HG03378 (cell line): ENCODE data around the gene CRIP1.

ENCODE experiments used
- ATAC-seq: cut with Tn5 transposase; IDR thresholded peaks from one replicate; pipeline ENCODE4 v1.9.1; 2021; ENCODE audit warnings: mild to moderate bottlenecking, moderate library complexity; ENCODE audit not compliant: unreplicated experiment

Gene CRIP1

DNA sequence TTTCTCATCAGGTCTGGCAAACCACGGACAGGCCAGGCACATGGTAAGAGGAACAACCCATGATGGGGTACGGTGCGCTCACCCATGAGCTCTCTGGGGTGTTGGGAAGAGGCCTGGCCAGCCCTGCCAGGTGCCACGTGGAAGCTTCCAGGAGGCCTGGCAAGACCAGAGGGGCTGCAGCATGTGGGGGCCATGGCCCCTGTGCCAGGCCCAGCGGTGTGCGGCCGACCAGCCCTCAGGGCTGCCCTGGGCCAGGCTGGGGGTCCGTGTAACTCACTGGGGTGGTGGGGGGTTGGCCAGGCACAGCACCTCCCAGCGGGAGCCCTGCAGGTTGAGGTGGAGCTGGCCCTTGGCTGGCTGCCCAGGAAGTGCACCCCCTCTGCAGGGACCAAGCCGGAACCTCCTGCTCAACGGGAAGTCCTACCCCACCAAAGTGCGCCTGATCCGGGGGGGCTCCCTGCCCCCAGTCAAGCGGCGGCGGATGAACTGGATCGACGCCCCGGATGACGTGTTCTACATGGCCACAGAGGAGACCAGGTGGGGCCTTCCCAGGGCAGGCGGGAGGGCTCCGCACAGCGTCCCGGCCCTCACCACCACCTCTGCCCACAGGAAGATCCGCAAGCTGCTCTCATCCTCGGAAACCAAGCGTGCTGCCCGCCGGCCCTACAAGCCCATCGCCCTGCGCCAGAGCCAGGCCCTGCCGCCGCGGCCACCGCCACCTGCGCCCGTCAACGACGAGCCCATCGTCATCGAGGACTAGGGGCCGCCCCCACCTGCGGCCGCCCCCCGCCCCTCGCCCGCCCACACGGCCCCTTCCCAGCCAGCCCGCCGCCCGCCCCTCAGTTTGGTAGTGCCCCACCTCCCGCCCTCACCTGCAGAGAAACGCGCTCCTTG is 17.0 kb upstream of the CRIP1 start:
- ATAC-seq: no peak

DNA sequence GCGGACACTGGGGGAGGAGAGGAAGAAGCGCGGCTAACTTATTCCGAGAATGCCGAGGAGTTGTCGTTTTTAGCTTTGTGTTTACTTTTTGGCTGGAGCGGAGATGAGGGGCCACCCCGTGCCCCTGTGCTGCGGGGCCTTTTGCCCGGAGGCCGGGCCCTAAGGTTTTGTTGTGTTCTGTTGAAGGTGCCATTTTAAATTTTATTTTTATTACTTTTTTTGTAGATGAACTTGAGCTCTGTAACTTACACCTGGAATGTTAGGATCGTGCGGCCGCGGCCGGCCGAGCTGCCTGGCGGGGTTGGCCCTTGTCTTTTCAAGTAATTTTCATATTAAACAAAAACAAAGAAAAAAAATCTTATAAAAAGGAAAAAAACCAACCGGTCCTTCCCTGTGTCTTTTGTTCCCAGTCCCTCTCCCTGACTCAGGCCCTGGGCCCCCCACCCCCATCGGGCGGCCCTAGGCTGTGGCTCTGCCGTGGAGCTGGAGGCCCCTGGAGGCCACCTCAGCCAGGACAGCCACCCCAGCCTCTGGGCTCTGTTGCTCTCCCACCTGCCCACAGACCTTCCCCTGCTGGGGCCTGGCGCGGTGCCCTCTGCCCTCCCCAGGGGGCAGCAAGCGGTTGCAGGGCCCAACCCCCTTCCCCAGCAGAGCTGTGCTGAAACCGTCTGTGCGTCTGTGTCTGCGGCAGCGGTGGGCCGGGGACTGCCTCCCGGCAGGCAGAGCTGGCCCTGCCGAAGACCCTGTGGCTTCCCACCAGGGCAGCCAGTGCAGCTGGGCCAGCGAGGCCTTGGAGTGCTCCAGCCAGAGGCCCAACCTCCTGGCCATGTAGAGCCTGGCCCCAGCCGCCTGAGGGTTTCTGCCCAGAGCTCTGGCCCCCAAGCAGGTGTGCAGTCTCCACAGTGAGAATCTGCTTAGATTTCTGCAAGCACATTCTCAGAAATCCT is 16.1 kb upstream of the CRIP1 start:
- no peak for ATAC-seq

DNA sequence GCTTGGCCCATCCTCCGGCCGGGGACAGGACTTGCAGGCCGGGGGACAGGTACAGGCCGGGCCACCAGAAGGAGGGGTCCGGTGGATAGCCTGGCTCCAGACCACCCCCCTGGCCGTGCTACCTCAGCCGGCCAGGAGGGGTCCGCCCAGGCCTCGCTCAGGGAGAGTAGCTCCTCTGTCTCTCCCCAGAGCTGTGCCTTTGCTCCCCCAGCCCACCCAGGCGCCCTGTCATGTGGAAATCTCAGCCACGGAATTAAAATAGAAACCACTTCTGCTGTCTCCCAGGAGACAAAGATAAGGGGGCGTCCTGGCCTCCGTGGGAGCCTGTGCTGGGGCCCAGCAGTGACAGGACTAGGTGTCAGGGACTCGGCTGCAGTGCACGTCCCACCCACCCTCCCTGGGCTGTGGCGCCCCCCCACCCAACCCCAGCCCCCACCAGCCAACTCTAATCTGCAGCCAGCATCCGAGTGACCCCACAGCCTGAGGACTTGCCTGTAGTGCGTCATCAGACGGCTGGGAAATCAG is 15.3 kb upstream of the CRIP1 start:
- no peak for ATAC-seq

DNA sequence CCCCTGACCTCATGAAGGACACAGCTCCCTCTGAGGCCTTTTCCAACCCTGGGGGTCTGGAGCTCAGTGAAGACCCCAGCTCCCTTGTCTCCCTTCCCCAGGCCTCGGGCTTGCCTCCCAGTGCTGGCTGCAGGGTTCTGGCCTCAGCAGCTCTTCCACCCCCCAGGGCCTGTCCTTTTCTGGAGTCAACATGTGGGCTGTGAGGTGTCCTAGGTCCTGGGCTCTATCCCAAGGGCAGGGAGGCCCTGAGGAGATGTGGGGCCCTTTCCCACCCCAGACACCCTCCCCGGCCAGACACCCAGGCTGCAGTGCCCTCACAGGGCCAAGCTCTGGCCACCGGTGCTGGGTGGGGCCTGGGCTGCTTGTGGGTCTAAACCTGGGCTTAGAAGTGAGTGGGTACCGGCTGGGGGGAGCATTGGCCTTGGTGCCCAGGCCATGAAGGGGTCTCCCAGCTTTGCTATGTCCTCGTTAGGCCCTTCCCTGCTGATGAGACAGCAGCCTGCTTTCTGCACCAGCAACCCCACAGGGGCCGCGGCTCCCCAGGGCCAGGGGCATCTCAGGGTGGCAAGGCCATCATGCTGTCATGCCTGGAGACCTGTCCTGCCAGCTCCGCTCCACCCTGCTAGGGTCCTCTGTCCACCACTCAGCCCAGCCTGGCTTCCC is 14.7 kb upstream of the CRIP1 start:
- ATAC-seq: no peak

DNA sequence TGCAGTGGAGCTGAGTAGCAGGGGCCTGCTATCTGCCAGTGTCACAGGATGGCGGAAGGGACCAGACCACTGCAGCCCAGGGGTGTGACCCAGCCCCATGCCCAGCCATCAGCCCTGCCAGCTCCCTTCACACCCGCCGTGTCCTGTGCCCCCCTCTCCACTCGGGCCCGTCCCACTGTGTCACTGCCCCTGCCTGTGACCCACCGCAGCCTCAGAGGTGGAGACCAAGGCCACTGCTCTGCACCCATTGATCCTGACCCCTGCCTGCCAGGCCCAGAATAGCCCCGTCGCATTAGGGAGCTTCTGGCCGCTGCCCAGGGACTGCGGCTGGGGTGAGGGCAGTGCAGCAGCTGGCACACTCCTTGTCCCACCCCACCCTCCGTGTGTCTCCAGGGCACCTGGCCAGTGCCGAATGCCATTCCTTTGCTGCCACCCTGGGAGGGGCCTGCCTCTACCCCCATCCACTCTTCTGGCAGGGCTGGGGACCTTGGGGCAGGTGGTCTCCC is 14.1 kb upstream of the CRIP1 start:
- no peak for ATAC-seq

DNA sequence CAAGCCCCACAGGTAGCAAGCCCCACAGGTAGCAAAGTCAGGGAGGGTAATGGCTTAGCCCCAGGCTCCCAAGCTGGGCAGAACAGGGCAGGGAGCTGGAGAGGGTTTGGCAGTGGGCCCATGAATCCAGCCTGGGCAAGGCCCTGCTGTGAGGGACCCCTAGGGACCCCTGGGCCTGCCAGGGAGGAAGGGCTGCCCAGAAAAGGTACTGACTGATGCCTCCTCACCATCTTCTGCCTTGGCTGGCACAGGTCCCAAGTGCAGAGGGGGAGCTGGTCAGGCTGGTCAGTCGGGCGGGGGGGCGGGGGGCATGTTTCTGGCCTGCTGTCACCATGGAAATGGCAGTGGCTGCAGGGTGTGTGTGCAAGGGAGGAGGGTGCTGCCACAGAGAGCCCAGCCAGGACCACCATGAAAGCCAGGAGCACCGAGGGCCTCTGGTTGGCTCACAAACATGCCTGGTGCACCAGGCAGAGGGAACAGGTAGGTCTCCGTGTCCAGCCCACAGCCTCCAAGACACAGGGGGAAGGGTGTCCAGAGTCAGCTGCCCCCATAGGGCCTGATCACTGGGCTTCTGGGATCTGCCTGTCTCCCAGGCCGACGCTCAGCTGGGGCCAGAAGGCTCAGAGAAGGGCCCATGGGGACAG is 13.5 kb upstream of the CRIP1 start:
- no peak for ATAC-seq

DNA sequence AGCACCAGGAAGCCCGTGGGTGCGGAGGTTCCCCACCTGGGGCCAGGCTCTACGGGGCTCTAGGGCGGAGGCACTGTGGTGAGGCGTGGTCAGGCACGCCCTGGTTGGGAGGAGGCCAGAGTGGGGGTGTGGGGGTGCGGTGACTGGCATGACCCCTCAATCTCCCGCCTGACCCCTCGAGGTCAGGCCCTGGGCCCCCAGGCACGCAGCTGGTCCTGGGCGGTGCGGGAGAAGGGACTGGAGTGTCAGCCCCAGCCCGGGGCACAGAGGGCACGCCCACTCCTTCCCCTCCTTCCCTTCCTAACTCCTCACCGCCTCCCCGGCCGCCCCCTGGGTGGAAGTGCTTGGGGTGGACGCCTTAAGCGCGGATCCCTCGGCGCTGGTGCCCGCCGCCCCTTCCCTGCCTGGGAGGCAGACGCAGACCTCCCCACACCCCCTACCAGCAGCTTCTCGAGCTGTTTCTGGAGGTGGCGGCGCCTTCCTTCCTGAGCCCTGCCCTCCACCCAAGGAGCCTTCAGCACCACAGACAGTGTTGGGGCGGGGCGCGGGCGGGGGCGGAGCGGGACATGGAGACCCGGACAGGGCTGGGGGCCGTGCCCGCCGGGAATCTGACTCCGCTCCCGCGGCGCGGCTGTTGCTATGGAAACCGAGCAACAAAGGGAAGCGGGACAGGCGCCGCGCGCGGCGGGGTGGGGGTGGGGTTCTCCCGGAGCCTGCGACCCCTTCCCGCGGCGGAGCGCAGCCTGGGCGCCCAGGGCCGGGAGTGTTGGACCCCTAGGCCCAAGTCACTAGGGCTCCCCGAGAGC is 12.8 kb upstream of the CRIP1 start:
- no peak for ATAC-seq

DNA sequence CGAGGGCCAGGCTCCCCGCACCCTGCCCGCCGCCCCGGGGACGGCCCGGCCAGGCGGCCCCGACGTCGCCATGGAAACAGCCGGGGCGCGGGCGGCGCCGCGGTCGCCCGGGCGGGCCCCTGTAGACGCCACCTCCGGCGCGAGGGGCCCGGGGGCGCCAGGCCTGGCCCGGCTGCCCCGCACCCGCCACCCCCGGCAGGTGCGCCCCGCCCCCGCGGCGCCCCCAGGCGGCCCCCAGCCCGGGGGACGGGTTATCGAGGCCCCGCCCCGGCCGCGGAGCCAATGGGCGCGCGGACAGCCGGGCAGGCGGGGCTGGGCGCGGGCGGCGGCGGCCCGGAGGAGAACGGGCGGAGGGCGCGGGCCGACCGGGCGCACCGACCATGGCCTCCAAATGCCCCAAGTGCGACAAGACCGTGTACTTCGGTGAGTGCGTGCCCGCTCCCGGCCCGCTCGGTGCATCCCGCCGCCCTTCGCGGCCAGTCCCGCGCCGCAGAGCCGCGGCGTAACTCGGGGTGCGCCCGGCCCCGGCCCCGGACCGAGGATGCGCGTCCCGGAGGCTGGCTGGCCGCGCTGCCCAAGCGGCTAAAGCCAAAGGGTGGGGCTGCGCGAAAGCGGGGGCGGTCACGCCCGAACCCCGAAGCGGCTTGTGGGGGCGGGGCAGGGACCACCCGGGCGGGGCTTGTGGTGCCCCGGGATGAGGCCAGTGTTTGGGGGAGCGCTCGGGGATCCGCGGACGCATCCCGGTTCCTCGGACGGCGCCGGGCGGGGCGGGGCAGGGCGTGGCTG is 12.0 kb upstream of the CRIP1 start, which contains the start of gene CRIP2:
TSS of gene CRIP2 (plus strand) at position 339 of the 786 bp plus-strand sequence. CDS start at position 381, 42 bp downstream.
- ATAC-seq: no peak

DNA sequence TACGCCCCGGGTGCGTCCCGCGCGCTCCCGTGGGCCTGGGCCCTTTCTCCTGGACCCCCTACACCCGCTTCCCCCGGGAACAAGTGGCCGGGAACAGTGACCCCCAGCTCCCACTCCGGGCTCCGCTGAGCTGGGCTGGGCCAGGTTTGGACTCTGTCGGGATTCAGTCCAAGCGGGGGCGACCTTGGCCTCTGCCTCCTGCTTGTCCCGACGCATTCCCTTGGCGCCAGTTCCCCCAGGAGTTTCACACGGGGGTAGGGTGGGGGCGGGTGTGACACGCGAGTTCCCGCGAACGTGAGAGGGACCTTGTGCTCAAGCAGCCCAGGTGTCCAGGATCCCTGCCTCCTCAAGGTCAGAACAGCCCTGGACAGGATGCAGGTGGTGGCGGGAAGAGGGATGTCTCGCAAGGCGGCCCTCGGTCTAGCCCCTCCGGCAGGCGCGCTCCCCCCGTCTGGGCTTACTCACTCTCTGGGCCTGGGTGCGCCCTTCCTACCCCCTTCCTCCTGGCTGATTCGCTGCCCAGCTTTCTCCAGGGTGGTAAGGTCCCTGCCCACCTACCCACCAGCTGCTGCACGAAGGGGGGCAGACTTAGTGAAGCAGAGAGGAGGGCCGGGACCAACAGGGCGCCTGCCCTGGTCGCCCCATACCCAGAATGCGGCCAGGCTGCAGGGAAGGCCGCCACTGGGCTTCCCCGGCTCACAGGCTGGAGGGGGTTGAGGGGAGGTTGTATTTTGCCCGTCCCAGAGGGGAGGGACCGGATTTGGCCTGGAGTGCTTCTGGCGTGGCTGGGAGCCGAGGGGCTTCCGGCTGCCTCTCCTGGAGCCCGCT is 11.2 kb upstream of the CRIP1 start:
- ATAC-seq: no peak

DNA sequence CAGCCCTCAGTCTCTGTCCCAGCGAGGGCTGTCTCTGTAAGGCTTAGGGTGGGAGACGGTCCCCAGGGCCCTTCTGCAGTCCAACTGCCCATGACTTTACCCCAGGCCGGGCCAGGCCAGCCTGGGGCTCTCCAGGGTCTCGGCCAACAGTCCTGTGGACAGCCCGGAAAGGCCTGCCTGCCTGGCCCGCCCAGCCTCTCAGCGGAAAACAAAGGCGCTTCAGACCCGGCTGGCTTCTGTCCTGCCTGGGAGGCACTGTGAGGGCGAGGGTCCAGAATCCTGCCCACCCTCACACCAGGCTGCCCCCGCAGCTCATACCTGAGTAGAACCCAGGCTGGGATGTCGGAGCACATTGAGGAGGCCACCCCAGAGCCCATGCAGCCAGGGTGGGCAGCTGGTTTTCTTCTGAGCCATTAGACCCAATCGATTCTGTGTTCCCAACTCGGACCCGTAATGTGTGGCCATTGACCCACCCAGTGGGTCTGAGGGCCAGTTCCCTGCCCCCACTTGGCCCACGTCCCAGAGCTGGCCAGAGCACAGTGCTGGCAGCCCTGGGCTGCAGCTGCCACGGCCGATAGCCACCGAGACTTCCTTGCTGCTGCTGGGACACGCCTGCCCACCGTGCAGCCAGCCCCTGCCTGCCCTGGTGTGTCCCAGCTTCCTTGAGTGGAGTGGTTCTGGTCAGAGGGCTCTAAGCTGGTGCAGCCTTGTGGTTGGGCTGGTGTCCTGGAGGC is 10.4 kb upstream of the CRIP1 start:
- no peak for ATAC-seq

DNA sequence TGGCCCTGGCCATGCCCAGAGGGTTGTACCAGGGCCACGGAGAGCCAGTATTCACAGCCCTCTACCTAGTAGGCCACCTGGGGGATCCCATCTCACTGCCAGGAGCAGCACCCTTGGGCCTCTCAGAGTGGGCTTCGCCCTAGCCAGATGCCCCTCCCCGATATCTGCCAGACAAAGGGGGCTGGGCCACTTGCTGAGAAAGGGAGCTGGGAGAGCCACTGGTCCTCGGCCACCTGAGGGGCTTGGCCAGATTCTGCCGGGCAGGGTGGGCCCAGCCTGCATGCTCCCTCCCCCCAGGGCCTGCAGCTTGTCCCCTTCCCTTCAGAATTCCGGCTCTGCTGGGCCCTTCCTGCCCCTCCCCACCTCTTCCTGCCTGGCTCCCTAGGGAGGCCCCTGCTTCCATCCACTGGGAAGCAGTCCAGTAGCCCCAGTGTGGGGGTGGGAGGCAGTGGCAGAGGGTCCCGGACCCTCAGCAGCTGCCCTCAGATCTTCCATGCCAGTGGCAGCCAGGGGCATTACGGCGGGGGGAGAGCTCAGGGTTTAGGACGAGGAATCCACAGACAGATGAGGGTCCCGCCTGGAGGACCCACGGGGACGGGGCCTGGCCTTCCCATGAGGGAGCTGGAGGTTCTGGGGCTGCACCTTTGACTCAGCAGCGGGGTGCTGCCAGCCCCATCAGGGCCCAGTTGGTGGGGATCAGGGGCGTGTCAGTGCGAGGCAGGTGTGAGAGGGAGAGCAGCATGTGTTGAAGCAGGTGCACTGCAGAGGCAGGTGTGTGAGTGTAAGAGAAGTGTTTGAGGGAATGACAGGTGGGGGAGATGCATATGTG is 9.6 kb upstream of the CRIP1 start:
- no peak for ATAC-seq

DNA sequence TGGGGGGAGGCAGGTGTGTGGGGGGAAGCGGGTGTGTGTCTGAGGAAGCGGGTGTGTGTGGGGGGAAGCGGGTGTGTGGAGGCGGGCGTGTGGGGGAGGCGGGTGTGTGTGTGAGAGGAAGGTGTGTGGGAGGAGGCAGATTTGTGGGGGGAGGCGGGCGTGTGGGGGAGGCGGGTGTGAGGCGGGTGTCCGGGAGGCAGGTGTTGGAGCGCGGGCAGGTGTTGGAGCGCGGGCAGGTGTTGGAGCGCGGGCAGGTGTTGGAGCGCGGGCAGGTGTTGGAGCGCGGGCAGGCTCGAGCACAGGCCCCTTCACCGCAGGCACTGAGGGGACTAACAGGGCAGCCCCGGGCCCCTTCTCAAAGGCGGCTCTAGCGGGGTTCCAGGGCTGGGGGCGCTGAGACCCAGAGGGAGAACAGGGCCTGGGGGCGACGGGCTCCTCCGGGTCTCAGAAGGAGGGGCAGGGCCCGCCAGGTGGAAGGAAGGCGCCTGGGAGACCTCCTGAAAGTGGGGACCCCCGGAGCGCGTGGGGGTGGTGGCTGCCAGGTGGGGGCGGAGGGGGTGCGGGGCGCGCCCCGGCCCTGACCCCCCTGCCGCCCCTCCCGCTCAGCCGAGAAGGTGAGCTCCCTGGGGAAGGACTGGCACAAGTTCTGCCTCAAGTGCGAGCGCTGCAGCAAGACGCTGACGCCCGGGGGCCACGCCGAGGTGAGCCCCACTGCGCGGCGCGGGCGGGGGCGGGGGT is 8.9 kb upstream of the CRIP1 start:
- ATAC-seq: no peak

DNA sequence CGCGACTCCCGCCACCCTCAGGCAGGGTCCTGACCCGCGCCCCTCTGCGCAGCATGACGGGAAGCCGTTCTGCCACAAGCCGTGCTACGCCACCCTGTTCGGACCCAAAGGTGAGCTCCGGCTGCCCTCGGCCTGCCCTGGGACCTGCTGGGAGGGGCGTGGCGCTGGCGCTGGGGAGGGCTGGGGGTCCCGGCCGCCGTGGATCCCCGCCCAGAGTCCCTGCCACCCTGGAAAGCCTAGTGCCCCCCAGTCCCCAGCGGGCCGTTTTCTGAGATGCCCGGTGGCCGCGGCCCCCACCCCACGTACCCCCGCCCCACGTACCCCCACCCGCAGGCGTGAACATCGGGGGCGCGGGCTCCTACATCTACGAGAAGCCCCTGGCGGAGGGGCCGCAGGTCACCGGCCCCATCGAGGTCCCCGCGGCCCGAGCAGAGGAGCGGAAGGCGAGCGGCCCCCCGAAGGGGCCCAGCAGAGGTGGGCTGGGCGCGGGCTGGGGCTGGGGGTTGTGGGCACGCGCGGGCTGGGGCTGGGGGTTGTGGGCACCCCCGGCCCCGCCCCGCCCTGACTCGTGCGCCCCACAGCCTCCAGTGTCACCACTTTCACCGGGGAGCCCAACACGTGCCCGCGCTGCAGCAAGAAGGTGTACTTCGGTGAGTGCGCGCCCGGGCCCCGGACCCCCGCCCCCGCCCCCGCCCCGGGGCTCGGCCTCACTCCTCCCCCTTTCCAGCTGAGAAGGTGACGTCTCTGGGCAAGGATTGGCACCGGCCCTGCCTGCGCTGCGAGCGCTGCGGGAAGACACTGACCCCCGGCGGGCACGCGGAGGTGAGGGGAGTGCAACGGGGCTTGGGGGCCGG is 8.1 kb upstream of the CRIP1 start:
- ATAC-seq: no peak

DNA sequence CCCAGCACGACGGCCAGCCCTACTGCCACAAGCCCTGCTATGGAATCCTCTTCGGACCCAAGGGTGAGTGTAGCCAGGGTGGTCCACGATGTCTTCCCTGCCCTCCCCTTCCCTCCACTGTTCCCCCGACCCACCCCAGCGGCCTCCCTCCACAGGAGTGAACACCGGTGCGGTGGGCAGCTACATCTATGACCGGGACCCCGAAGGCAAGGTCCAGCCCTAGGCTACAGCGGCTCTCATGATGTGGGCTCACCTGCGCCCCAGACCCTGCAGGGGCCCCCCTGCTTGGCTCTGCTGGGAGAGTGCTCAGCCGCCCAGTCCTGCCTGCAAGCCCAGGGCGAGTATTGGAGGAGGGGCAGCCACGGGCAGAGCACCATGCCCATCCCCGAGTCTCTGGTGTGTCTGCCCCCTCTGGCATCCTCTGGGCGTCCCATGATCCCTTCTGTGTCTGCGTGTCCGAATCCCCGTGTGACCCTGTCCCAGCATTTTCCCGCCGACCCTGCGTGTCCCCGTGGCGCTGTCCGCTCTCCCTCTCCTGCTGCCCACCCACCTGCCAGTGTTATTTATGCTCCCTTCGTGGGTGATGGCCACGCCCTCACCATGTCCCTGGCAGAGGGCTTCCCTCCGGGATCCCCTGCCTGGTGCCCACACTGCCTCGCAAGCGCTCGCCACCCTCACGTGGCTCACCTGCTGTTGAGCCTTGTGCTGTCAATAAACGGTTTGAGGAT is 7.1 kb upstream of the CRIP1 start:
- ATAC-seq: no peak
